ENCODE measurements around the gene ZCCHC8. TPM values are rescaled to one million over a fixed set of nuclear protein-coding genes. Genes with fewer than 3 reads are reported as not detected.

Gene ZCCHC8
- total and polyA plus RNA-seq, 2 donors (not counting 1 experiment from before 2014, with no cell fraction given), result 10.9 to 23.8 TPM

DNA sequence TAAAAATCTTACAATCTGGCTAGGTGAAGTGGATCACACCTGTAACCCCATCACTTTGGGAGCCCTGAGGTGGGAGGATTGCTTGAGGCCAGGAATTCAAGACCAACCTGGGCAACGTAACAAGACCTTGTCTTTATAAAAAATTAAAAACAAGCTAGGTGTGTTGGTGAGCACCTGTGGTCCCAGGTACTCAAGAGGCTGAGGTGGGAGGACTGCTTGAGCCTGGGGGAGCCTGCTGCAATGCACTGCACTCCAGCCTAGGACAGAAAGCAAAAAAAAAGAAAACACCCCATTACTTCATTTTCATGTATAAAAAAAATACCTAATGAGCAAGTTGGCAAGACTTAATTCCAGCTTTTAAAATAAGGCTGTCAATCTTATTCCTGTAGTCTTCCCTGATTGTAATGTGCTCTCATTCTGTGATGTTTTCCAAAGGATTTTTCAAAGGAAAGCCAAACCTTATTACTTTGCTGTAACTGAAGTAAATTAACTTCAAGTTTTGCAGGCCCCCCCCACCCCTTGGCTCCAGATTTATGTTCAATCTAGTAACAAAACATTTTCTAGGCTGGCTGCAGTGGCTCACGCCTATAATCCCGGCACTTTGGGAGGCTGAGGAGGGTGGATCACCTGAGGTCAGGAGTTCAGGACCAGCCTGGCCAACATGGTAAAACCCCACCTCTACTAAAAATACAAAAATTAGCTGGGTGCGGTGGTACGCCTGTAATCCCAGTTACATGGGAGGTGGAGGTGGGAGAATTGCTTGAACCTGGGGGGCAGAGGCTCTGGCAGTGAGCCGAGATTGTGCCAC, 3.3 kb upstream of the ZCCHC8 start:
- H3K4me2 ChIP-seq (ENCODE audit: extremely low read depth, insufficient read depth, low read length), result no peak overlapping the region
- H3K4me3 ChIP-seq (replicated peaks in 1 of 4; ENCODE audit: control extremely low read depth in 1 of 4, insufficient read depth in 1 of 4, low read depth in 3 of 4, low read length in 4 of 4), result no peak overlapping the region

DNA sequence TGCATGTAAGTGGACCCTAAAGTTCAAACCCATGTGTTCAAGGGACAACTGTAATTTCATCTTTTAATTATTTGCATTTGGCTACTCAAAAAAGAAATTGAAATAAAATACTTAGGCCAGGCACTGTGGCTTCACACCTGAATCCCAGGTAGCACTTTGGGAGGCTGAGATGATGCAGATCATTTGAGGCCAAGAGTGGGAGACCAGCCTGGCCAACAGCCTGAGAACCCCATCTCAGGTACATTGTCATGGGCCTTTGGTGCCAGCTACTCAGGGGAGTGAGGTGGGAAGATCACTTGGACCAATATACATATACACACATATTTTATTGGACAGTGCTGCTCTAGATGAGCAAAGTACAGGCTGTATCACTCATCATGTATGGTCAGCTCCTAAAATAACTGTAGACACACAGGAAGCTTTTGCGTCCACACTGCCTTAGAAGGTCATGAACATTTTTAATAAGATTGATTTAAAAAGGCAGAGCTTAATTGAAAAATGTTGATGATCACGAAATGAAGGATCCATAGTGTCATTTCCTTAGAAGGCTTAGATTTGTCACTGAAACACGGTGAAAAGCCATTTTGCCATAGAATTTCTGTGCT, 2.5 kb upstream of the ZCCHC8 start:
- peaks cover 1% of the 10 kb centered on the region for H4K20me1 ChIP-seq (ENCODE audit: control insufficient read depth, extremely low read depth, insufficient read depth, low read length)
- peaks cover 9% of the 10 kb centered on the region for H3K36me3 ChIP-seq (ENCODE audit: control insufficient read depth, insufficient read depth, low read length)
- no peak overlapping the region for H3K27ac ChIP-seq (ENCODE audit: insufficient read depth, low read length)
- H3K79me2 ChIP-seq (ENCODE audit: control insufficient read depth, insufficient read depth, low read length), result peaks cover 21% of the 10 kb centered on the region
- no peak overlapping the region for H3K4me3 ChIP-seq (replicated peaks in 1 of 4; ENCODE audit: control extremely low read depth in 1 of 4, insufficient read depth in 1 of 4, low read depth in 3 of 4, low read length in 4 of 4)
- TF ChIP-seq, protein P1, sequence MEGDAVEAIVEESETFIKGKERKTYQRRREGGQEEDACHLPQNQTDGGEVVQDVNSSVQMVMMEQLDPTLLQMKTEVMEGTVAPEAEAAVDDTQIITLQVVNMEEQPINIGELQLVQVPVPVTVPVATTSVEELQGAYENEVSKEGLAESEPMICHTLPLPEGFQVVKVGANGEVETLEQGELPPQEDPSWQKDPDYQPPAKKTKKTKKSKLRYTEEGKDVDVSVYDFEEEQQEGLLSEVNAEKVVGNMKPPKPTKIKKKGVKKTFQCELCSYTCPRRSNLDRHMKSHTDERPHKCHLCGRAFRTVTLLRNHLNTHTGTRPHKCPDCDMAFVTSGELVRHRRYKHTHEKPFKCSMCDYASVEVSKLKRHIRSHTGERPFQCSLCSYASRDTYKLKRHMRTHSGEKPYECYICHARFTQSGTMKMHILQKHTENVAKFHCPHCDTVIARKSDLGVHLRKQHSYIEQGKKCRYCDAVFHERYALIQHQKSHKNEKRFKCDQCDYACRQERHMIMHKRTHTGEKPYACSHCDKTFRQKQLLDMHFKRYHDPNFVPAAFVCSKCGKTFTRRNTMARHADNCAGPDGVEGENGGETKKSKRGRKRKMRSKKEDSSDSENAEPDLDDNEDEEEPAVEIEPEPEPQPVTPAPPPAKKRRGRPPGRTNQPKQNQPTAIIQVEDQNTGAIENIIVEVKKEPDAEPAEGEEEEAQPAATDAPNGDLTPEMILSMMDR (conservative IDR thresholded peaks at IDR 0.05 in 1 of 2, IDR thresholded peaks at IDR 0.05 in 1 of 2; ENCODE audit: low read depth in 1 of 2, low read length in 2 of 2), result no peak
- no peaks in the 10 kb centered on the region for H3K4me1 ChIP-seq (ENCODE audit: control insufficient read depth, extremely low read depth, insufficient read depth, low read length)
- H3K4me2 ChIP-seq (ENCODE audit: extremely low read depth, insufficient read depth, low read length), result no peak overlapping the region
- H3K9ac ChIP-seq (ENCODE audit: insufficient read depth, low read length), result no peak overlapping the region
- no peak overlapping the region for H2AFZ ChIP-seq (ENCODE audit: low read length)
- no peaks in the 10 kb centered on the region for H3K9me3 ChIP-seq (ENCODE audit: control insufficient read depth, insufficient read depth, low read depth, low read length)
- no peaks in the 10 kb centered on the region for H3K27me3 ChIP-seq (ENCODE audit: control insufficient read depth, insufficient read depth, low read length)
- DNase-seq (ENCODE audit: low read depth in 2 of 2), result no peak

More for the DNA sequence above, 3.3 kb upstream of the ZCCHC8 start:
- Histone ChIP-seq H3K4me1 (ENCODE audit: control insufficient read depth, extremely low read depth, insufficient read depth, low read length) (no peaks in the 10 kb centered on the region), H3K36me3 (ENCODE audit: control insufficient read depth, insufficient read depth, low read length) (peaks cover 9% of the 10 kb centered on the region), H3K79me2 (ENCODE audit: control insufficient read depth, insufficient read depth, low read length) (peaks cover 13% of the 10 kb centered on the region), H4K20me1 (ENCODE audit: control insufficient read depth, extremely low read depth, insufficient read depth, low read length) (peaks cover 1% of the 10 kb centered on the region), H3K27me3 (ENCODE audit: control insufficient read depth, insufficient read depth, low read length) (no peaks in the 10 kb centered on the region), H3K9me3 (ENCODE audit: control insufficient read depth, insufficient read depth, low read depth, low read length) (no peaks in the 10 kb centered on the region), H2AFZ (ENCODE audit: low read length) (no peak overlapping the region), H3K27ac (ENCODE audit: insufficient read depth, low read length) (no peak overlapping the region), H3K9ac (ENCODE audit: insufficient read depth, low read length) (no peak overlapping the region)
- TF ChIP-seq, protein P1 (conservative IDR thresholded peaks at IDR 0.05 in 1 of 2, IDR thresholded peaks at IDR 0.05 in 1 of 2; ENCODE audit: low read depth in 1 of 2, low read length in 2 of 2), result no peak
- TF ChIP-seq EZH2 (IDR thresholded peaks at IDR 0.05; ENCODE audit: low read length, missing control alignments), result no peak
- DNase-seq (ENCODE audit: low read depth in 2 of 2), result no peak

DNA sequence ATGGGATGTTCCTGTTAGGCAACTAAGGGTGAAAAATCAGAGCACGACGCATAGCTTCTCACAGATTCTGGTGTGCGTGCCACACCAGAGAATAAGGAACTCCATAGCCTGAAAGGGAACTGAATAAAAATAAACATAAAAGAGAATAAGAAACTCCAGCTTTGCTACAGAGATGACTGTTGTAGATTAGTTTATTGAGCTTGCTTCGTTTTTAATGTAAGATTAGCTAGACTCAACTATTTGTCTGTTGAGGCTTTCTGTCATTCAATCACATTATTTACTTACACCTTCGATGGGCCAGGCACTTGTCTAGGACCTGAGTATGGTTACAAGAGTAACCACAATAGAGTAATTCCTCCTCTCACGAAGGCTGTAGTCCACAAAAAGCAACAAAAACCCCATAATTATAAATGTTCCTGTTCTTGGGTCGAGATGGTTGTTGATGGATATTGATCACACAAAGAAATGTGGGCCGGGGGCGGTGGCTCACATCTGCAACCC, 807 bp upstream of the ZCCHC8 start:
- H3K4me1 ChIP-seq (ENCODE audit: control insufficient read depth, extremely low read depth, insufficient read depth, low read length), result no peaks in the 10 kb centered on the region
- peak overlapping the region; percentile 99 for H3K27ac ChIP-seq (ENCODE audit: insufficient read depth, low read length)
- no peaks in the 10 kb centered on the region for H3K9me3 ChIP-seq (ENCODE audit: control insufficient read depth, insufficient read depth, low read depth, low read length)
- peak overlapping the region in 2 of 4 experiments; percentile 61 to 92 for H3K4me3 ChIP-seq (replicated peaks in 1 of 4; ENCODE audit: control extremely low read depth in 1 of 4, insufficient read depth in 1 of 4, low read depth in 3 of 4, low read length in 4 of 4)
- no peaks in the 10 kb centered on the region for H3K27me3 ChIP-seq (ENCODE audit: control insufficient read depth, insufficient read depth, low read length)
- no peak overlapping the region for H3K9ac ChIP-seq (ENCODE audit: insufficient read depth, low read length)
- DNase-seq (ENCODE audit: low read depth in 2 of 2), result no peak
- TF ChIP-seq, protein P1 (conservative IDR thresholded peaks at IDR 0.05 in 1 of 2, IDR thresholded peaks at IDR 0.05 in 1 of 2; ENCODE audit: low read depth in 1 of 2, low read length in 2 of 2), result no peak
- no peak for TF ChIP-seq EZH2 (IDR thresholded peaks at IDR 0.05; ENCODE audit: low read length, missing control alignments)
- H3K79me2 ChIP-seq (ENCODE audit: control insufficient read depth, insufficient read depth, low read length), result peaks cover 30% of the 10 kb centered on the region
- H3K4me2 ChIP-seq (ENCODE audit: extremely low read depth, insufficient read depth, low read length), result peak overlapping the region; percentile 71
- no peaks in the 10 kb centered on the region for H4K20me1 ChIP-seq (ENCODE audit: control insufficient read depth, extremely low read depth, insufficient read depth, low read length)
- no peak overlapping the region for H2AFZ ChIP-seq (ENCODE audit: low read length)
- H3K36me3 ChIP-seq (ENCODE audit: control insufficient read depth, insufficient read depth, low read length), result peaks cover 5% of the 10 kb centered on the region

Measured in fibroblast of lung (primary cell).